Erythroblast (primary cell): ENCODE data around the gene ANKRD18B.
"Not testable (repeated sequence)": the region's sequence is repeated elsewhere in the genome, so short reads cannot be mapped to it uniquely, and the experiment has no call there.

Experiments used
- GATA1 ChIP-seq: IDR thresholded peaks from 2 replicates; pipeline ENCODE4 v1.6.1; 2011; ENCODE audit warnings: low read depth, mild to moderate bottlenecking, control low read depth, low read length, moderate library complexity
- POLR2A ChIP-seq: IDR thresholded peaks from 2 replicates; pipeline ENCODE4 v1.6.1; 2011; ENCODE audit warnings: mild to moderate bottlenecking, low read length

GRCh38 chr9:33528069-33528468, 4.0 kb downstream of the ANKRD18B start:
- TF ChIP-seq POLR2A, GATA1: not testable (repeated sequence)
